HG02852 (cell line): ENCODE results near the gene RPH3AL.

Experiments used
- ATAC-seq: cut with Tn5 transposase; IDR thresholded peaks from one replicate; pipeline ENCODE4 v1.9.1; 2021; ENCODE audit warnings: mild to moderate bottlenecking, moderate library complexity; ENCODE audit not compliant: unreplicated experiment

RPH3AL gene

GRCh38 chr17:337022-337420, 15.6 kb downstream of the RPH3AL start:
- no peak for ATAC-seq

GRCh38 chr17:336110-337021, 16.2 kb downstream of the RPH3AL start:
- ATAC-seq = no peak

GRCh38 chr17:335691-336090, 16.9 kb downstream of the RPH3AL start:
- ATAC-seq = no peak

DNA sequence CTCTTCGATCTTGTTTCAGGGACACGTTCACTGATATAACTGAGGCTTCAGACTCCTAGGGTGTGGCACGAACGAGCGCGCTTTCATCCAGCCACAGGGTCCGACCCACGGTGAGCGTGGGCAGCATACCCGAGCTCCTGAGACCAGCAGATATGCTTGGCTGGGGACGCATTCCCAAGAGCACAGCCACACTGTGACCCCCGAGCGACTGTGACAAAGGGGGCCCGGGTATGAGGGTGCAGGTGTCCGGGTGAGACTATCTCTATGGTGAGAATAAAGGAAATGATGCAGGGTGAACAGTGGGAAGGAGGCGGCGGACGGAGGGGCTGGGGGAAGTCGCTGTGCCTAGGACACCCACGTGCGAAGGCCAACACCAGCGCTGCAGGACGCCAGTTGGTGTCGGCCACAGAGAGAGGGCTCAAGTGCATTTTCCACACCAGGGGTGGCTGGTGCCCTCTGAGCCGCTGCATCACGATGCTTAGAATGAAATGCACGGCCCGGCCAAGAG, 17.6 kb downstream of the RPH3AL start:
- ATAC-seq = no peak

DNA sequence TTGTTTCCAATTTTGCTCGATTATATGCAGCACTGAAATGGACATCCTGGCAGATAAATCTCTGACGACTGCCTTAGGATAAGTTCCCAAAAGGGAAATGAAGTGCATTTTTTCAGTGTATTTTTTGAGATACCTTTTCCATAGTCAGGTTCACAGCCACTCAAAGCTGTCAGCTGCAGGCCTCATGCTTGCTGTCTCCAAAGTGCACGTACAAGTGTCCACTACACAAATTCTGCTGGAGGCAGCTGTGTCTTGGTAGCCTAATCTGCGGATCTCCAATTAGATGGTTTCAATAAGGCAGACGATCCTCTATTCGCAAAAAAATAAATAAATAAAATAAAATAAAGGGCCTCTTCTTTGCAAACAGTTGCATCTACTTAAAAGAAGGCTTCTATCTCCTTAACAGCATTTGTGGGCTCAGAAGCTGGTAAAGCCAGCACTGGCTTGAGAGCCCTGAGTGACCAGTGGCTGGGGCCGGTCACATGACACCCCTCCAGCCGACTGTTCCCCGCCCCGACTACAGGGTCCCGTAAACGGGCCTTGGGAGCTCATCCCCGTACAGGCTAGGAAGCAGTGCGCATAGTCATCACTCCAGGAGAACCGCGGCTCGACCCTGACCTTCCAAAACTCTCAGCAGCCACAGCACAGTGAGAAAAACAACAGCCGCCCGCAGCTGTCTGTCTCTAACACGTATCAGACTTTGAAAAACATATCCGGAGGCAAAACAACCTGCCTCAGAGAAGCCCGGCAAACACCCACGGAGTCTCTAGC, 18.8 kb downstream of the RPH3AL start:
- ATAC-seq = no peak

DNA sequence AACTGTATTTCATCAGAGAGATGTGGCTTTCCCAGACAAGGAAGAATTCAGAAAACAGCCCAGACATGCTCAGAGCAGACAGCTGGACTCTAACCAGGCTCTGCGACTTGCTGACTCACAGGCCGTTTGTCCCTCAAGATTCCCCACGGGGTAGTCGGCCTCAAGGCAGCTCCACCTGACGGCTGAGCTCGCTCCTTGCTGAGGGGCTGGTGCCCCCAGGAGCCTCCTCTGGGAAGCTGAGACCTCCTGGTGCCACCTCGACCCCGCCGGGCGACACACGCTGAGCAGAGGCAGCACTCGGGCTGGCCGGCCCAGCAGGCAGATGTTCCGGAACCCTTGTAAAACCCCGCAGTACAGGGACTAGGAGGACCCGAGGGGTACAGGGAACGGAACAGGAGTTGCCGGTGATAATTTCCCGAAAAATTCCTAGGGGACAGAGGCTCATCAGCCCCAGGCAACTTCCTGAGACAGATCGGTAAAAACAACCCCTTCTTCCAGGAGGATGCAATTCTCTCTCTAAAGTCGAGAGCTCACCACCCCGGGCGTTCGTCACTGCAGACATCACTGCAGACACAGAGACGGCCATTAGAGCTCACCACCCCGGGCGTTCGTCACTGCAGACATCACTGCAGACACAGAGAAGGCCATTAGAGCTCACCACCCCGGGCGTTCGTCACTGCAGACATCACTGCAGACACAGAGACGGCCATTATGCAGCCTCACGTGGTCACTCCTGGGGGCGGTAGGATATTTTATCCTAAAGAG, 19.9 kb downstream of the RPH3AL start:
- ATAC-seq = no peak

GRCh38 chr17:332023-332422, 20.6 kb downstream of the RPH3AL start:
- ATAC-seq = no peak

GRCh38 chr17:330993-331701, 21.5 kb downstream of the RPH3AL start:
- no peak for ATAC-seq

GRCh38 chr17:329784-330420, 22.7 kb downstream of the RPH3AL start:
- no peak for ATAC-seq

- ATAC-seq = no peak
These were observed 24.6 kb downstream of the RPH3AL start for GRCh38 chr17:327971-328370.

DNA sequence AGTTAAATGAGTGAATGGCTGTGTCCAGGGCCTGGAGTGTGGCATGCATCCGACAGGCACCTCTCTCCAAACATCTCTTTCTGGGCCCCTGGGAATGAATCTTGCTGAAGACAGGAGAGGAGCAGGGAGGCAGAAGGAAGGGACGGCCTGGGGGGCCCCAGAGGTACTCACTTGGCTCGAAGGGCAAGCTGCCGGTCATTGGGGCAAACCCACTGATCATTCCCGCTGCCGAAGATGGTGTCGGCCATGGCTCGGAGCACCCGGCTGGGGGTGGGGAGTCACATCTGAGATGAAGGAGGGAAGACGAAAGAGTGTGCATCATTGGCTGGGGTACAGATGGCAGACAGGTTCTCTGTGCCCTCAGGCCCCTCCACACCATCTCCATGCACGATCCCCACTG, 25.3 kb downstream of the RPH3AL start:
- ATAC-seq = no peak

DNA sequence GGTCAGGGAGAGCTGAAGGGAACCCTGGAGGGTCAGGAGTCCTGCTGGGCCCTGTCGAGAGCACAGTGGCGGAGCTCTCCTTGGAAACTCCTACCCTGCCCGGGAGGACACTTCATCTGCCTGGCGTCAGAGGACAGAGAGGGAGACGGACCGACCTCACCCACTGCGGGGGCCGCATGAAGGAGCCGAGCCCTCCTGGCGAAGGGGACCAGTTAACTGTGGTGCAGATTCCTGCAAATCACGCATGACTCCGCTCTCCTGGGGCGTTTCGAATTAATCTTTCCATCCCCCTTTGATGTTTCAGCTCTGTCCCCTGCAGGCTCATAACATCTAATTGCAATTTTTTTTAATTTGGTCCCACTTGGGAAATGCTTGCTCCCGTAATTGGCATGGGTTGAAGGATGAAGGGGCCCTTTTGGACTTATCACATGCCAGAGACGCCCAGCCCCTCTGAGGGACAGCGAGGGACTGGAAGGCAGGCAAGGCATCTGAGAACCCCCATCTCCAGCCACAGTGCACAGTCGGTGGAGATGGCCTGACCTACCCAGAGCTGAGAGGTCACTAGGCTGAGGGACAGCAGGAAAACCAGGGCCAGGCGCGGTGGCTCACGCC, 26.5 kb downstream of the RPH3AL start:
- no peak for ATAC-seq

DNA sequence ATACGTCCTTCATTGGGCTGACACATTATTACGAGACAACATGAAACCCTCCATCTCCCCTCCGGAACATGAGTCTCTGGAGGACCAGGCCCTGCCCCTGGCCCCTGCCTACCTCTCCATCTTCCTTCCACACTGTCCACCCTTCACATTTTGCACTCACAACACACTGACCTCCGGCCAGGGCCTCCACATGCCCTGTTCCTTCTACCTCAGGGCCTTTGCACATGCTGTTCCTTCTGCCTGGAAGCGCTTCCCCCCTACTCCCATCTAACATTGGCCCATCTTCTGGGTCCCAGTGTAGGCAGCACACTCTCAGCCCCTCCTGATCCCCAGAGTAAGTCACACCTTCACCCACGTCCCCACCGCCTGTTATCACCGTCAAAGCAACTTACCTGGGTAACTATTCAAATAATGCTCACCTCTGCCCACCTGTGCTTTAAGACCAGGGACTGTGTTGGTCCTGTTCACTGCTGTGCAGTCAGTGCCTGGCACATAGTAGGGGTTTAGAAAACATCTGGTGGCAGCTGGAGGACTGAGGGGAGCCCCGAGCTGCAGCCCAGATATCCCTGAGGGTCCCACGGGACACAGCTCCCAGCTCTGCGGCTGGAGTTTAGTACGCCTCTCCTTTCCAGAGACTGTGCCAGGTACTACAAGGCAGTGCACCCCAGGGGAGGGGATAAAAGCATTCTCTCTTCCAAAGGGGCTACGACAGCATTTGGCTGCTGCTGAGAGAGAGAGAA, 27.2 kb downstream of the RPH3AL start:
- no peak for ATAC-seq

DNA sequence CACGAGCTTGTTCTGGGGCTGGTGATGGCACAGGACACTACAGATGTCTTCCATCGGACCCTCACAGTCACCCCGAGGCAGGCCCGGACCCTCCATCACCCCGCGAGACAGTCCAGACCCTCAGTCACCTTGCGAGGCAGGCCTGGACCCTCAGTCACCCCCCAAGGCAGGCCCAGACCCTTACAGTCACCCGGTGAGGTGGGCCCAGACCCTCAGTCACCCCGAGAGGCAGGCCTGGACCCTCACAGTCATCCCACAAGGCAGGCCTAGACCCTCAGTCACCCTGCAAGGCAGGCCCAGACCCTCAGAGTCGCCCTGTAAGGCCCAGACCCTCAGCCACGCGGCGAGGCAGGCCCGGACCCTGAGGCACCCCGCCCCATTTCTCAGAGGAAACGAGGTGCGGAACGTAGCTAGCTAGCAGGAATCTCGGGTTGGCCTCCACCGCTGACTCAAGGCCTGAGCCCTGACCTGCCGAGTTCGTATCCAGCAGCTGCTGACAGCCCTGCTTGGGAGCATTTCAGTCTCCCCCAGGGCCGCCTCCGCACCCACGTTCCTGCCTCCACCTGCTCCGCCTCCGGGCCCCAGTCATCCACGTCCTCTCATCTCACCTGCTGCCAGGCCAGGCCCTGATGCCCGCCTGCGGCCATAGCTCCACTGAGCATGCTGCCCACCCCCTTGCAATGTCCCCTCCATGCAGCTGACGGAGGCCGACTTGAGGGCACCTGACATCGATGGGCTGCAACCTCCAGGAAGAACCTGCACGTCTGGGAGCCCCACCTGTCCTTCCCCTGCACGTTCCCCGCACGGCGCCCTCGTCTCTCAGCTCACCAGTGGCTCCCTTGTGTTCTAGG, 28.7 kb downstream of the RPH3AL start:
- ATAC-seq = no peak

DNA sequence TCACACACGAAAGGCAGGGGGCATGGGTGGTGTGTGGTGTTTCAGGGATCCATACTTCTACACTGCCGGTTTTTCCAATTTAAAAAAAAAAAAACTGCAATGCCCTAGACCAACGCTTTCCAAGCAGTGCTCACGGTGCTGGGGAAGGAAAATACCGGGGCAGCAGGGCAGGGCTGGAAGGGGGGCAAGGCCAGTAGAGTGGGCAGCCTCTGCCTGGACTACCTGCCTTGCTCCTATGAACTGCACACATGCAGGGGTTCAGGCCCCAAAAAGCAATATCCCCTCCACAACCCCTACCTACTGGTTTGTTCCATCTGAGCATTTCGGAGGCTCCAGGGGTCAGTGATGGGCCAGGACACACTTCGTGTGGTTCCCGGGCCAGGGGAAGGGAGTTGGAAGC, 29.4 kb downstream of the RPH3AL start:
- ATAC-seq = no peak

- ATAC-seq = no peak
These were observed 30.4 kb downstream of the RPH3AL start for GRCh38 chr17:322006-322780.

DNA sequence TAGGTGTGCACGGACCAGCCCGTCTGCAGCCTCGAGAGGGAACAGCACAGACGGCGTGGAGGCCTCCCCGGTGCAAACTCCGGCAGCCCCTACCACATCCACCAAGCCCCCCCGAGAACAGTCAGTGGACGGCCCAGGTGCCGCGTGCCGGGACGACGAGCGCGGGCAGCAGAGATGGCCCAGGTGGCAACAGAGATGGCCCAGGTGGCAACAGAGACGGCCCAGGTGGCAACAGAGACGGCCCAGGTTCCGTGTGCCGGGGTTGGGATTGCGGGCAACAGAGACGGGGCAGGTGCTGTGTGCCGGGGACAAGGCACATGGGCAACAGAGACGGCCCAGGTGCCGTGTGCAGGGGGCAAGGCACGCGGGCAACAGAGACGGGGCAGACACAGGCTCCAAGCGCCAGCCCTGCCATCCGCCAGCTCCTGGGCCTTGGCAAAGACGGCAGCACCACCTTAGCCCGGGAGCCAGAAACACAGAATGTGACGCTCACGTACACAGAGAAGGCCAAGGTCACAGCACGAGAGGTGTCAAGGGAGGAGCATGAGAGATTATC, 31.1 kb downstream of the RPH3AL start:
- ATAC-seq = no peak
